ENCODE measurements around the gene TGM4. TPM values are rescaled to one million over a fixed set of nuclear protein-coding genes. Genes with fewer than 3 reads are reported as not detected.
"Not testable (repeated sequence)": the region's sequence is repeated elsewhere in the genome, so short reads cannot be mapped to it uniquely, and the experiment has no call there.

TGM4 gene
- total RNA-seq, 1 donor from 2014 or later = not detected

DNA sequence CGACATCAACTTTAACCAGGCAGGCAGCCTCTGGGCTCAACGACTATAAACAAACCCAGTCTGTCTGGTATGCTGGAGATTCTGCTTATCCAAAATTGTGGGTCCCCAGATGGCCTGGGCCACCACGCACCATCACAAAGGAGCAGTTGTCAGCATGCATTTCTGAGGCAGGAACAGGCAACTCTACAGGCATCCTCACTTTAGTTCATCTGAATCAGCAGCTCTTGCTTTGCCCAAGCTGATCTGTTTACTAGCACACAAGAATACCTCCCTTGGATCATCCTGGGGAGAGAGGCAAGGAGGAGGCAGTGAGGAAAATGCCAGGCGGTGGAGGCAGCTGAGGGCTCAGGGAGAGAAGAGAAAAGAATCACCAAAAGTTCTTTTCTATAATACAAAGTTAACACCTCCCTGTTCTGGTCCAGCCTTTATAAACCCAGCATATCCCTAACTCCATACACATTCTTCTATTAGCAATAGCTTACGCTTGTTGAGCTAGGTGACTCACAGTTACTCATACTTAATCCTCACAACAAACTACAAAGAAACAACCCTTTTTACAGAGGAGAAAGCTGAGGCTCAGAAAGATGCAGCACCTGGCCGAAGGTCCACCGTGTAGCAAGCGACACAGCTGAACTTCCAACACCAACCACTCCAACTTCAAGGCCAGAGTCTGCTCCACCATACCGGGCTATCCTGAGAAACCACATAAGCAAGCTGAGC lies 68.0 kb downstream of the TGM4 start:
- peaks cover 32% of the 10 kb centered on the region for H3K4me1 Mint-ChIP-seq (ENCODE audit: unreplicated experiment)
- H3K27ac Mint-ChIP-seq (ENCODE audit: unreplicated experiment) = no peak overlapping the region
- peaks cover 8% of the 10 kb centered on the region for H3K27me3 Mint-ChIP-seq (ENCODE audit: unreplicated experiment)
- no peak for DNase-seq (ENCODE audit: low spot score)
- no peak overlapping the region for H3K4me3 Mint-ChIP-seq (ENCODE audit: unreplicated experiment)
- peaks cover 47% of the 10 kb centered on the region for H3K36me3 Mint-ChIP-seq (ENCODE audit: low read depth, unreplicated experiment)
- H3K9me3 Mint-ChIP-seq (ENCODE audit: unreplicated experiment) = peaks cover 6% of the 10 kb centered on the region
- TF ChIP-seq, protein P1, sequence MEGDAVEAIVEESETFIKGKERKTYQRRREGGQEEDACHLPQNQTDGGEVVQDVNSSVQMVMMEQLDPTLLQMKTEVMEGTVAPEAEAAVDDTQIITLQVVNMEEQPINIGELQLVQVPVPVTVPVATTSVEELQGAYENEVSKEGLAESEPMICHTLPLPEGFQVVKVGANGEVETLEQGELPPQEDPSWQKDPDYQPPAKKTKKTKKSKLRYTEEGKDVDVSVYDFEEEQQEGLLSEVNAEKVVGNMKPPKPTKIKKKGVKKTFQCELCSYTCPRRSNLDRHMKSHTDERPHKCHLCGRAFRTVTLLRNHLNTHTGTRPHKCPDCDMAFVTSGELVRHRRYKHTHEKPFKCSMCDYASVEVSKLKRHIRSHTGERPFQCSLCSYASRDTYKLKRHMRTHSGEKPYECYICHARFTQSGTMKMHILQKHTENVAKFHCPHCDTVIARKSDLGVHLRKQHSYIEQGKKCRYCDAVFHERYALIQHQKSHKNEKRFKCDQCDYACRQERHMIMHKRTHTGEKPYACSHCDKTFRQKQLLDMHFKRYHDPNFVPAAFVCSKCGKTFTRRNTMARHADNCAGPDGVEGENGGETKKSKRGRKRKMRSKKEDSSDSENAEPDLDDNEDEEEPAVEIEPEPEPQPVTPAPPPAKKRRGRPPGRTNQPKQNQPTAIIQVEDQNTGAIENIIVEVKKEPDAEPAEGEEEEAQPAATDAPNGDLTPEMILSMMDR (IDR thresholded peaks at IDR 0.05; ENCODE audit: unreplicated experiment) = no peak

DNA sequence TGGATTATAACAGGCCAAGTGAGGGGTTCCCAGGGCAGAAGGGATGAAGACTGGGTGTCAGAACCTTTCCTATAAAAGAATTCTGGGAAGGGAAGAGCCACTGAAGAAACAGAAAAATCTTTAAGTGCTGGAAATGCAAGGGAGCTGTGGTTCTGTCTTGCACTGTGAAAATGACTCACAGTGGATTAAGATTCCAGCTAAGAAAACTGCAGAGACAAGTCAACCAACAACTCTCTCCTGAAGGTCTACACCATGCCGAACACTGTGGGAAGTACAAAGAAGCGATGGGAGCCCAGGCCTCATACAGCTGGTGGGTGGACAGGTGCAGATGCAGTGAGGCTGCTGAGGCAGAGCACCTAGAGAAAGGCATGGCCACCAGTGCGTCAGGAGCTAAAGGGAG lies 73.8 kb downstream of the TGM4 start:
- Mint-ChIP-seq H3K27me3 (ENCODE audit: unreplicated experiment) (peaks cover 2% of the 10 kb centered on the region), H3K27ac (ENCODE audit: unreplicated experiment) (no peak overlapping the region), H3K4me1 (ENCODE audit: unreplicated experiment) (peaks cover 6% of the 10 kb centered on the region), H3K36me3 (ENCODE audit: low read depth, unreplicated experiment) (peaks cover 31% of the 10 kb centered on the region), H3K4me3 (ENCODE audit: unreplicated experiment) (no peak overlapping the region), H3K9me3 (ENCODE audit: unreplicated experiment) (peaks cover 6% of the 10 kb centered on the region)
- DNase-seq (ENCODE audit: low spot score) = no peak
- TF ChIP-seq, protein P1 (IDR thresholded peaks at IDR 0.05; ENCODE audit: unreplicated experiment) = no peak

DNA sequence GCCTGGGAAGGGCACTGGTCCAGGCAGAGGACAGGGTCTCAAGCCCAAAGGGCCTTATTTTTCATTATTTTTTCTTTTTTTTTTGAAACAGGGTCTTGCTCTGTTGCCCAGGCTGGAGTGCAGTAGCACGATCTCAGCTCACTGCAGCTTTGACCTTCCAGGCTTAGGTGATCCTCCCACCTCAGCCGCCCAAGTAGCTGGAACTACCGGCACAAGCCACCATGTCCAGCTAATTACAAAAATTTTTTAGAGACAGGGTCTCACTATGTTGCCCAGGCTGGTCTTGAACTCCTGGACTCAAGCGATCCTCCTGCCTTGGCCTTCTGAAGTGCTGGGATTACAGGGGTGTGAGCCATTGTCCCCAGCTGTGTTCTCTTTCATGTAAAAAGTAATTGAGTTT lies 75.4 kb downstream of the TGM4 start:
- peaks cover 28% of the 10 kb centered on the region for H3K36me3 Mint-ChIP-seq (ENCODE audit: low read depth, unreplicated experiment)
- DNase-seq (ENCODE audit: low spot score); H3K4me1 Mint-ChIP-seq (ENCODE audit: unreplicated experiment); H3K27ac Mint-ChIP-seq (ENCODE audit: unreplicated experiment); H3K9me3 Mint-ChIP-seq (ENCODE audit: unreplicated experiment); H3K4me3 Mint-ChIP-seq (ENCODE audit: unreplicated experiment); H3K27me3 Mint-ChIP-seq (ENCODE audit: unreplicated experiment): not testable (repeated sequence)

DNA sequence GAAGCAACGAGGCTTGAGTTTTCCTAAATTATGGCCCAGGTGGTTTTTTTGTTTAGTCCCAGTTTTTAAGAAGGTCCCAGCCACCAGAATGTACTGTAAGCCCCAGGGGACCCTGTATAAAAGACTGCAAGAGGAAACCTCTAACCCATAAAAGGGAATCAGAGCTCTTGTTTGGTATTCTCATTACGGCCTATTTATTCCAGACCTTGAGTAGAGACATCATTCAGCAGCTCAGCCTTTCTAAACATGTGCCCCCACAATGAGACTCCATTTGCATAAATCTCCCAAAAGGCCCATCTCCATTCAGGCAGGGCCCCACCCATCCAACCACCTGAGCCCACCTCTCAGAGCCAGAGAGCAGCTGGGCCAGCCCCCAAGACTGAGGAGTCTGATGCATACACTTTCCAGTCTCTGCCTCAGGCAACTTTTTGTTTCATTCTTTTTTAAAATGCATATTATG lies 75.9 kb downstream of the TGM4 start:
- no peak overlapping the region for H3K4me3 Mint-ChIP-seq (ENCODE audit: unreplicated experiment)
- DNase-seq (ENCODE audit: low spot score) = no peak
- TF ChIP-seq, protein P1 (IDR thresholded peaks at IDR 0.05; ENCODE audit: unreplicated experiment) = no peak
- H3K36me3 Mint-ChIP-seq (ENCODE audit: low read depth, unreplicated experiment) = peaks cover 28% of the 10 kb centered on the region
- peaks cover 6% of the 10 kb centered on the region for H3K9me3 Mint-ChIP-seq (ENCODE audit: unreplicated experiment)
- peaks cover 4% of the 10 kb centered on the region for H3K27me3 Mint-ChIP-seq (ENCODE audit: unreplicated experiment)
- H3K27ac Mint-ChIP-seq (ENCODE audit: unreplicated experiment) = no peak overlapping the region
- peaks cover 9% of the 10 kb centered on the region for H3K4me1 Mint-ChIP-seq (ENCODE audit: unreplicated experiment)

DNA sequence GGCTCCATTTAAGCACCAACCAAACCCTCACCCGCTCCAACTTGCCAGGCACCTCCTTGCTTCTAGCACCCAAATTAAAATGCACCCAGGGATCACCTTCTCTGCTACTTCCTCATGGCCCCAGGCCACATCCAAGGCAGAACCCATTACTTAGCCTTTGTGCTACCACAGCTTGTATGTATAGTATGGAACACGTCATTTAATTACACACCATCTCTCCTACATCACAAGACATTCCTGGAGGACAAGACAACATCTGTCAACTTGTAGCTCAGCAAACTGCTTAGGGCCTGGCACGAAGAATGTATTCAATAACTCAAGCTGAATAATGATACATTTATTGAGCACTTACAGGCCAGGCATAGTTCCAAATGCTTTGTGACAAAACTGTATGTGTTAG lies 78.3 kb downstream of the TGM4 start:
- Mint-ChIP-seq H3K27ac (ENCODE audit: unreplicated experiment) (no peak overlapping the region), H3K36me3 (ENCODE audit: low read depth, unreplicated experiment) (peaks cover 26% of the 10 kb centered on the region), H3K4me3 (ENCODE audit: unreplicated experiment) (peak overlapping the region; percentile 64), H3K9me3 (ENCODE audit: unreplicated experiment) (no peaks in the 10 kb centered on the region), H3K27me3 (ENCODE audit: unreplicated experiment) (peaks cover 2% of the 10 kb centered on the region), H3K4me1 (ENCODE audit: unreplicated experiment) (peaks cover 9% of the 10 kb centered on the region)
- no peak for DNase-seq (ENCODE audit: low spot score)
- TF ChIP-seq, protein P1 (IDR thresholded peaks at IDR 0.05; ENCODE audit: unreplicated experiment) = no peak

Measured in endothelial cell (in vitro differentiated cells).